Mucosa of gallbladder (tissue), 1 donor: Measurements from ENCODE around the gene VSTM4. TPM values are rescaled to one million over a fixed set of nuclear protein-coding genes. Genes with fewer than 3 reads are reported as not detected.

Experiments used
- DNase-seq: peaks from one replicate; pipeline ENCODE4 v3.0.0-alpha.2; 2020; ENCODE audit warnings: low spot score
- total RNA-seq: library from RNA; stranded (reverse); gene quantifications from one replicate; pipeline ENCODE4 v1.2.1, GENCODE V29; 2021
- donor health status: DM: no; HTN: no; CAD: no.

The VSTM4 gene
- total RNA-seq, 1 donor from 2014 or later, result 13.1 TPM

DNA sequence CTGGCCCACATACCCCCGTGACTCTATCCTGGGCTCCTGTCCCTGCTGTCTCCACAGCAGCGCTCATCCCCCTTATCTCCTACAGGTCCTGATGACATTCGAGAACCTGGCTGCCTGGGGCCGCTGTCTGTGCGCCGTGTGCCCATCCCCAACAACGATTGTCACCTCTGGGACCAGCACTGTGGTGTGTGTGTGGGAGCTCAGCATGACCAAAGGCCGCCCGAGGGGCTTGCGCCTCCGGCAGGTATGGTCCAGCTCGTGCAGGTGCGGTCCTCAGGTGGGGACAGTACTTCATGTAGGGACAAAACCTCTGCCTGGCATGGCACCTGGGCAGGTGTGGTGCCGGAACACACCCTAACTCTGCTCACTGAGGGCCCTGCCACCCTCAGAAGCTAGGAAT lies 145.3 kb downstream of the VSTM4 start:
- no peak for DNase-seq

DNA sequence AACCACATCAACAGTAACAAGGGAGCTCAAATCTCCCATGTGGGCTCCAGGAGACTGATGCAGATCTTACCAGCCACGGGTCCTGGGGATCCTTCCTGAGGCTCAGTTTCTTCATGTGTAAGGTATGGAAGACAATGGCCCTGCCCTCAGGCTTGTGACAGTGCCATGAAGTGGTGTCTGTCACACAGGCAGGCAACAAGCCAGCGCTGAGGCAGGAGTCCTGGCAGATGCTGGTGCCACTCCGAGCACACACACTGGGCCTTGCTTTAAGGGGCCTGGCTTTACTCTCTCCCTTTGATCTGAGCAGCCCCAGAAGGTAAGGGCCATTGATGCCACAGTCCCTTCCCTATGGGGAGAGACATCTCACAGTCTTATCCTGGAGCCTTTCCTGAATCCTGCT lies 147.3 kb downstream of the VSTM4 start:
- DNase-seq, result no peak

DNA sequence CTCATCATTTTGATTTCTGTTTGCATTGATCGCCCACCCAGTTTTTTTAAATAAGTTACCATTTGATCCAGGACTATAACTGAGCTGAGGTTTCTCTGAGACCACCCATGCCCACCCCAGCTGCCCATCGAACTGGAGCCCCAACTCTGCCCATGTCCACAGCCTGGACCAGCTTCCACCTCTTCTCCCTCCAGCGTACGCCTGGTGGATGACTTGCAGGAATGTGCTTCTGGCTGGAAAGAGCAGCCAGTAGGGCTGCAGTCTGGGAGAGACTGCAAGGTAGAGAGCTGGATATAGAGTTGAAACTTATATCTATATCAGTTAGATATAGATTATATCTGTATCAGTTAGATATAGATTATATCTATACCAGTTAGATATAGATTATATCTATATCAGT lies 149.9 kb downstream of the VSTM4 start:
- no peak for DNase-seq

Other genes starting within 250 kb of the VSTM4 start
- gene LRRC18, start 175.7 kb downstream of the VSTM4 start, total RNA-seq, result 0.20 TPM
- gene FAM170B, start 18.5 kb upstream of the VSTM4 start, total RNA-seq, result not detected
- 35.8 TPM for gene TMEM273, start 72.9 kb upstream of the VSTM4 start, total RNA-seq
- gene C10orf71, start 183.6 kb upstream of the VSTM4 start, total RNA-seq, result not detected